ENCODE measurements around the gene PCGF2. TPM values are rescaled to one million over a fixed set of nuclear protein-coding genes. Genes with fewer than 3 reads are reported as not detected.

The PCGF2 gene
- total and polyA plus RNA-seq, 10 of the 15 experiments (the other 5 are each of a cell fraction or from before 2014, with no cell fraction given): 2.7 to 35.6 (median 7.2) TPM

DNA sequence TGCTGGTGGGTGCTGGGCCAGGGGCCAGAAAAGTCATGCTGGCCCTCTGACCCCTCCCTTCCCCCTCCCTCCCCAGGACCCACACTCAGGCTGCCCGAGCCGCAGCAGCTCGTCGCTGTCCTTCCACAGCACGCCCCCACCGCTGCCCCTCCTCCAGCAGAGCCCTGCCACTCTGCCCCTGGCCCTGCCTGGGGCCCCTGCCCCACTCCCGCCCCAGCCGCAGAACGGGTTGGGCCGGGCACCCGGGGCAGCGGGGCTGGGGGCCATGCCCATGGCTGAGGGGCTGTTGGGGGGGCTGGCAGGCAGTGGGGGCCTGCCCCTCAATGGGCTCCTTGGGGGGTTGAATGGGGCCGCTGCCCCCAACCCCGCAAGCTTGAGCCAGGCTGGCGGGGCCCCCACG lies 26.3 kb downstream of the PCGF2 start:
- H3K4me2 ChIP-seq (ENCODE audit: control insufficient read depth, insufficient read depth): no peak overlapping the region
- no peak overlapping the region for H2AFZ ChIP-seq (ENCODE audit: control insufficient read depth, low read depth, low read length)
- H3K4me1 ChIP-seq (ENCODE audit: control insufficient read depth, insufficient read depth, low read length): peaks cover 2% of the 10 kb centered on the region
- intact Hi-C loops (cut with micrococcal nuclease; ENCODE audit: unreplicated experiment): no loop called here
- H3K9me3 ChIP-seq (replicated peaks; ENCODE audit: control insufficient read depth, insufficient read depth, low read length): no peaks in the 10 kb centered on the region
- H3K36me3 ChIP-seq (ENCODE audit: control insufficient read depth in 2 of 2, insufficient read depth in 2 of 2, low read length in 1 of 2): peaks cover 3 to 5% of the 10 kb centered on the region in 2 experiments; a peak in 2 of 4 replicates
- ATAC-seq (no peak), FAIRE-seq (no peak), DNase-seq (ENCODE audit: low read depth, low spot score) (no peak)
- ChIA-PET SMC1A (ENCODE audit: uncharacterized antibody, unreplicated experiment) (no interaction called here), RAD21 (ENCODE audit: unreplicated experiment) (no interaction called here), POLR2A (no interaction called here), CTCF (interaction anchor here (0.6 to 1.0 kb wide), 2 partner anchors 44 to 450 kb away, joined by 3 read pairs; no protein-coding TSS in a partner anchor)
- no peaks in the 10 kb centered on the region for H3K27me3 ChIP-seq (replicated peaks in 1 of 2; ENCODE audit: control insufficient read depth in 2 of 2, insufficient read depth in 2 of 2, low read length in 1 of 2)
- no TSS peak for BruUV-seq (replicated peaks)
- 98% methylated on average over 5 of the region's 16 CpGs for WGBS (ENCODE audit: insufficient coverage, insufficient replicate concordance, low lambda C conversion rate, missing lambda C conversion rate)
- in situ Hi-C loops (cut with MboI): no loop called here
- no peak overlapping the region for H3K4me3 ChIP-seq
- H4K20me1 ChIP-seq (ENCODE audit: control insufficient read depth, insufficient read depth): no peaks in the 10 kb centered on the region
- no peak overlapping the region for H3K27ac ChIP-seq (ENCODE audit: control insufficient read depth, insufficient read depth)
- H3K79me2 ChIP-seq (ENCODE audit: control insufficient read depth, insufficient read depth, low read length): no peaks in the 10 kb centered on the region
- no peak overlapping the region for H3K9ac ChIP-seq (ENCODE audit: control insufficient read depth, insufficient read depth, low read length)
- TF ChIP-seq SPI1 (IDR thresholded peaks at IDR 0.05; ENCODE audit: borderline replicate concordance, insufficient read depth, low read depth, low read length): no peak
- no peak for TF ChIP-seq BCLAF1 (IDR thresholded peaks at IDR 0.05)
- TF ChIP-seq EP300 (IDR thresholded peaks at IDR 0.05; ENCODE audit: borderline replicate concordance in 1 of 2, control insufficient read depth in 1 of 2, low read depth in 2 of 2, low read length in 2 of 2): no peak
- no peak for TF ChIP-seq TBL1XR1 (IDR thresholded peaks at IDR 0.05; ENCODE audit: low read depth, low read length)
- no peak for TF ChIP-seq JUND (IDR thresholded peaks at IDR 0.05; ENCODE audit: low read depth, low read length)
- TF ChIP-seq PBX3 (IDR thresholded peaks at IDR 0.05; ENCODE audit: insufficient replicate concordance, low read depth, low read length): no peak
- TF ChIP-seq, protein P1, sequence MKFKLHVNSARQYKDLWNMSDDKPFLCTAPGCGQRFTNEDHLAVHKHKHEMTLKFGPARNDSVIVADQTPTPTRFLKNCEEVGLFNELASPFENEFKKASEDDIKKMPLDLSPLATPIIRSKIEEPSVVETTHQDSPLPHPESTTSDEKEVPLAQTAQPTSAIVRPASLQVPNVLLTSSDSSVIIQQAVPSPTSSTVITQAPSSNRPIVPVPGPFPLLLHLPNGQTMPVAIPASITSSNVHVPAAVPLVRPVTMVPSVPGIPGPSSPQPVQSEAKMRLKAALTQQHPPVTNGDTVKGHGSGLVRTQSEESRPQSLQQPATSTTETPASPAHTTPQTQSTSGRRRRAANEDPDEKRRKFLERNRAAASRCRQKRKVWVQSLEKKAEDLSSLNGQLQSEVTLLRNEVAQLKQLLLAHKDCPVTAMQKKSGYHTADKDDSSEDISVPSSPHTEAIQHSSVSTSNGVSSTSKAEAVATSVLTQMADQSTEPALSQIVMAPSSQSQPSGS (IDR thresholded peaks at IDR 0.05; ENCODE audit: low read length): no peak
- TF ChIP-seq NBN (IDR thresholded peaks at IDR 0.05): no peak
- no peak for TF ChIP-seq ZBTB33 (IDR thresholded peaks at IDR 0.05)
- TF ChIP-seq HDAC2 (IDR thresholded peaks at IDR 0.05): no peak
- no peak for TF ChIP-seq NFXL1 (IDR thresholded peaks at IDR 0.05; ENCODE audit: borderline replicate concordance)
- no peak for TF ChIP-seq ZBED1 (IDR thresholded peaks at IDR 0.05; ENCODE audit: borderline replicate concordance)
- TF ChIP-seq BACH1 (IDR thresholded peaks at IDR 0.05; ENCODE audit: borderline replicate concordance): no peak
- TF ChIP-seq ZNF24 (IDR thresholded peaks at IDR 0.05): no peak
- TF ChIP-seq CHD4 (IDR thresholded peaks at IDR 0.05): no peak
- no peak for TF ChIP-seq FOS (IDR thresholded peaks at IDR 0.05; ENCODE audit: borderline replicate concordance, extremely low read depth, insufficient read length)
- no peak for TF ChIP-seq FOXK2 (IDR thresholded peaks at IDR 0.05)

Data from GM12878 (cell line).